Fibroblast of skin of right biceps (primary cell): ENCODE data around the gene NUDT3.

Experiments
- DNase-seq: peaks from one replicate; pipeline ENCODE4 v3.0.0-alpha.2; 2013

Gene NUDT3

DNA sequence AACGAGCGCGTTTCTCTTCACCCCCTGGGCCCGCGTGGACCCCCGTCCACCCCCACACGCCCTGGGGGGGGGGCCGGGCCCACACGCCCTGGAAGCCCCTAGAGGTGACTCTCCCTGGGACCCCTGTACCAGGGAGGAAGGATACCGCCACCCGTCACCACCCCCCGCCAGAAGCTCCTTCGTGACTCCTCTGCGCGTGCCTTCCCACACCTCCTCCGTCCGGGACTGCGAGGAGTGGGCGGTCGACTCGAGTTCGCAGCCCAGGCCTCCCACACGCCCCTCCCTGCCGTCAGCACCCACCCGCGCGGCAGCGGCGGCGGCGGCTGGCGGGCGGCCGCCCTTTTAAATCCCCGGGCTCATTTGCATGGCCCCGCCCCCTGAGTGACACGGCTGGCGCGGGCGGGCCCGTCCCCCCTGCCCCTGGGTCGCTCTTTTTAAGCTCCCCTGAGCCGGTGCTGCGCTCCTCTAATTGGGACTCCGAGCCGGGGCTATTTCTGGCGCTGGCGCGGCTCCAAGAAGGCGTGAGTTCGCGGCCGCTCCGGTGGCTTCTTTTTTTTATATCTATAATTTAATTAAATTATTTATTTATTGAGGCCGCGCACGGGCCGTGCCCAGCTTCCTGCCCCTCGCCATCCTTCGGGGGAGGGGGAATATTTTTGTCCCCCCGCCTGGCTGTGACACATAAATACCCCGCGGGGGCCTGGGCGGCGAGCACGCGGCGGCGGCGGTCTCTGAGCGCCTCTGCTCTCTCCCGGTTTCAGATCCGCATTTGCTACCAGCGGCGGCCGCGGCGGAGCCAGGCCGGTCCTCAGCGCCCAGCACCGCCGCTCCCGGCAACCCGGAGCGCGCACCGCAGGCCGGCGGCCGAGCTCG, 155.8 kb downstream of the NUDT3 start, which contains the start of gene HMGA1:
Gene HMGA1, plus strand, starts transcription at position 431 of the 873 bp plus-strand sequence. CDS start 3,908 bp downstream, outside the sequence.
- DNase-seq = peak; percentile 93

- no peak for DNase-seq
These were observed 156.4 kb downstream of the NUDT3 start for GRCh38 chr6:34236131-34236442.

DNA sequence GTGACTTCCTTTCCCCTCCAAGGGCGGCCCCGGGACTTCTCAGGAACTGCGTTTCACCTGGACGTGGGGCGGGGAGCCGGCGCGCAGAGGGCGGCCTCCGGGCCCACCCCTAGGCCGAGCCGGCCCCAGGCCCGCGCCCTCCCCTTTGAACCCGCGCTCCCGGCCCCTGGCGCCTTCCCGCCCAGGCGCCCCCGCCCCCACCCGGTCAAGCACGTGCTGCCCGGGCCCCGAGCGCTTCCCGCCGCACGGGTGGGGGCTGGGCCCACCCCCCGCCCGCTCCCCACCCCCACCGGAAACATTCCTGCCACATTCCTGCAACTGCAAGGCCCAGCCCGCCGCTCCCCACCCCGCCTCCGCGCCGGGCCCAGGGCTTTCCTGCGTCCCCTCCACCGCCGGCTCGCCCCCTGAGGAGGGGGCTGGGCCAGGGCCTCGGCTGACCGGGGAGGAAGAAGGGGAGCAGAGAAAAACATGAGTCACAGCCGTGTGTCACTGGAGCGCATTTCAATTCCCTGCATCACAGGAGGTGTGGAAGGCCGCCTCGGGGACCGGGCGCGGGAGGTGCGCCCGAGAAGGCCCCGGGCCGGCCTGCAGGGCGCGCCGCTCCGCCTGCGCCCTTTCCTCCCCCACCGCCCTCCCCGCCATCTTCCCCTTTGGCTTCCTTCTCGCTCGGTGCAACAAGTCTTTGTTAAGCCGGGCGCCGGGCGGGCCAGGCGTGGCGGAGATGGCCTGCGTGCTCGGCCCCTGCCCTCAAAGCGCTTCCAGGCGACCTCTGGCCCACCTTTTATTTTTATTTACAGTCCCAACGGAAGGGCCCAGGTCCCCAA, 156.9 kb downstream of the NUDT3 start:
- peak; percentile 97 for DNase-seq

DNA sequence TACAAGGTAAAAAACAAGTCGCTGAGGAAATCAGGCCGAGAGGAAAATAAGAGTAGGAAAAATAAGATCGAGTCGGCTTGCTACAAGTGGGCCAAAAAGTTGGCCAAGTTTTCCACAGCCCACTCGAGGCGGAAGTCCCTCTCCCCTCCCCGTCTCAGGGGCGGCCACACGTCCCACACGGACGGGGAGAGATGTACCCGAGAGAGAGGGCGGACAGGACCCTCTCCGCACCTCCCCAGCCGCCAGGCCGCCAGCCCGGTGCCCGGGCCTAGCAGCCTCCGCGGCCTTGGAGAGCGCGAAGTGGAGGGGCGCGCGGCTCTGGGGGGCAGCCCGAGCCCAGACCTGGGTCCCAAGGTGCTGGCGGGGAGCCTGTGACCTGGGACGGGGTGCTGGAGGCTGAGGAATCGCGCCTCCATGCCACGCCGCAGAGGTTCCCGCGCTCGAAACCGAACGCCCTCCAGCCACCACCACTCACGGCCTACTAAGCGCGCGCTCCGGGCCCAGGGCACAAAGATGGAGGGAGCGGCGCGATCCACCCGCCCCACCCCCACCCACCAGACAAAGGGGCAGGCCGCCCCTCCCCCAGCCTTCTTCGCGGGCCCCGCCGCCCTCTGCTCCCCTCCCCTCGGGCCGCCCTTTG, 157.7 kb downstream of the NUDT3 start:
- no peak for DNase-seq

DNA sequence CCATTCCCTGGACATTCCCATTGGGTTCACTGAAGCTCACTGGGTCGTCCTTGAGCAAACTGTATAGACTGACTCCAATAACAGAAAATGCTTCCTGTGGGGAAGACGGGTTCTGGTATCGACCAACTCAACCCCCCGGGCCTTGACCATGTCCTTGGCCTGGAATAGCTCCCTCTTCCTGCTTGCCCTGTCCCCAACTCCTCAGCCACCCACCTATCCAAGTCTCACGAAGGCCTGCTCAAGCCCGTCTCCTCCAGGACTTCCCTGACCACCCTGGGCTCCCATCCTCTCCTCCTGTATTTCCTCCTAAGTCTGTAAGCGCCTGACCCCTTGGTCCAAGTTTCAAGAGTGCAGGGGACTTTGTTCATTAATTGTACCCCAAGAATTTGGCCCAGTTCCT, 158.6 kb downstream of the NUDT3 start:
- no peak for DNase-seq

- no peak for DNase-seq
These were observed 159.6 kb downstream of the NUDT3 start for GRCh38 chr6:34232901-34233300.

- no peak for DNase-seq
These were observed 160.7 kb downstream of the NUDT3 start for GRCh38 chr6:34231566-34232336.

DNA sequence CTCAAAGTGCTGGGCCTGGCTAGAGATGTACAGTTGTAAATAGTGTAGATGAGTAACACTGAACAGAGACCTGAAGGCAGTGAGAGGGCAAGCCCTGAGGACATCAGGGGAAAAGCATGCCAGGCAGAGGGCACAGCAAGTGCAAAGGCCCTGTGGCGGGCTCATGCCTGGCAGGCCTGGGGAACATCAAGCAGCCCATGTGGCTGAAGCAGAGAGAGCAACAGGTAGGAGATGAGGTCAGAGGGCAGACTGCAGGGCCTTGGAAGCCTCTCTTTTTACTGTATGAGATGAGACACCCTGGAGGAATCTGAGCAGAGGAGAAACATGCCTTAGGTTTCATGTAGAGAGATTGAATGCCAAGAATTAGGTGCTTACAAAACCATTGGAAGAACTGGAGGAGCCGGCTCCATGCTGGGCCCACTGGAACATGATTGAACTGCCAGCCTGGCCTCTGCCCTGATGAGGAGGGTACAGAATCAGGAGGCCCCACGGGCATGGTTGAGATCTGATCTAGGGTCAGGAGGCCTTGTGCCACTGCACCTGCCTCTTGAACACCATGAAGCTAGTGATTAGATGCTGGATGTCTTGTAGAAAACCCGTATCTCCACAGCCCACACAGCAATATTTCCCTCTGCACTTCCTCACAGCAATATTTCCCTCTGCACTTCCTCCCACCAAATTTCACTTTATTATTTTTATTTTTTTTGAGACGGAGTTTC, 161.7 kb downstream of the NUDT3 start:
- DNase-seq = no peak

DNA sequence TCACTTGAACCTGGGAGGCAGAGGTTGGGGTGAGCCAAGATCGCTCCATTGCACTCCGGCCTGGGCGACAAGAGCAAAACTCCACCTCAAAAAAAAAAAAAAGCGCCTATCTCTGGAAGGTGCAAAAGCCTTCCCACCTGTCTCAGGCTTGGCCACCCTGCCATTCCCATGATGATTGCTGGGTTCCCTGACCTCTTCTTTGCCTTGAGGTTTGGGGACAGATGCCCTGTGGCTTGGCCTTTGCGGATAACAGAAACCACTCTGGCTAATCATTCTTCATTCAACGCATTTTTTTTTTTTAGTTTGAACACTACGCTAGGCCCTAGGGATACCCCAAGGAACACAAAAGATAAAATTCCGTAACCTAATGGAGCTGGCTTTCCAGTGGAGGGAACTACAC, 162.6 kb downstream of the NUDT3 start:
- DNase-seq = no peak
